ENCODE data around the gene LPO. TPM values are rescaled to one million over a fixed set of nuclear protein-coding genes. Genes with fewer than 3 reads are reported as not detected.

LPO gene
- total RNA-seq, 1 experiment from 2014 or later: 0.20 TPM

DNA sequence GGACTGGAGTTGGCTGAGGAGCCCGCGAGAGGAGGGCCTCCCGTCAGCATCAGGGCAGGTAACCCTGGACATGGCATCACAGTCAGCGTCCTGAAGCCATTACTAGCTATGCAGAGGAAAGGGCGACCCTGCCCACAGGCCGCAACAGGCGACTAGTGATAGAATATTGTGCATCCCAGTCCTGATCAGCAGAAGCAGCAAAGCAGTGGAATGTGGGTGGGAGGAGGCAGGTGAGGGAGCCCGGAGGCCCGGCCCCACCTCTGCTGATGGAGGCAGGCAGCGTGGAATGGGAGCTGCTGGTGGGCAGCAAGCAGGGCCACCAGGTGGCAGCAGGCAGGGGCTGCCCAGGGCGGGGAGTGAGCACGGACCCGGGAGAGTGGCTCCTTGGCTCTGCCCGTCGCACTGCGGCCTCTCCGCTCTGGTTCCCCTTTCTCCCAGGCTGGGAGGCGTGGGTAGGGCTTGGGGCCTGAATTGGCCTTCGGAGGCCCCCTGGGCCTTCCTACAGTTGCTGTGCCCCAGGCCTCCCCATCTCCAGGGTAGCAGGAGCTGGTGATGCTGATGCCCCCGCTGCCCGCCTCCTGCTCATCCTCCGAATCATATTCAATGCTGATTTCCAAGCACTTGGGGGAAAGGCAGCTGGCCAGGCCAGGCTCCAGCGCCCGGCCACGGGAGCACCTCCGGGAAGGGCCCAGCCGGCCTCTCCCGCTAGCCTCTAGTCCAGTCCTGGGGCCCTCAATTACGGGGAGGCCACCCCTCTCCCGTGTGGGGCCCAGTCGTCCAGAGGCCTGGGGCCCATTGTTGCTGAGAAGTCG lies 70.0 kb downstream of the LPO start:
- no peak for TF ChIP-seq NFYB (CRISPR knock-in tag; conservative IDR thresholded peaks at IDR 0.05; ENCODE audit: low read depth)
- TF ChIP-seq E2F5 (CRISPR knock-in tag; IDR thresholded peaks at IDR 0.05): no peak
- ATAC-seq (peak; percentile 86), DNase-seq (ENCODE audit: low spot score) (peak; percentile 75)
- POLR2A ChIA-PET: interaction anchor here (0.7 to 0.9 kb wide), 4 partner anchors 23 to 169 kb away, joined by 3 read pairs; partner anchors contain the start of gene RNF43
- H3K27ac Mint-ChIP-seq: no peak overlapping the region
- H3K4me3 Mint-ChIP-seq: no peak overlapping the region
- no peaks in the 10 kb centered on the region; the same call in 1 of the 2 replicates for H3K27me3 Mint-ChIP-seq (ENCODE audit: low read depth)
- CTCF ChIA-PET: interaction anchor here (0.6 to 7.1 kb wide), 31 partner anchors 9 to 521 kb away, joined by 3 to 97 read pairs (median 5); partner anchors contain the start of genes HSF5, MKS1, RNF43 and SUPT4H1
- H3K4me1 Mint-ChIP-seq: peaks cover 13% of the 10 kb centered on the region
- H3K9me3 Mint-ChIP-seq: no peaks in the 10 kb centered on the region
- H3K36me3 Mint-ChIP-seq: no peaks in the 10 kb centered on the region

- ChIA-PET POLR2A (interaction anchor here (0.6 to 0.7 kb wide), 2 partner anchors 168 to 720 kb away, joined by 3 to 5 read pairs; no protein-coding TSS in a partner anchor), CTCF (interaction anchor here (0.7 to 7.1 kb wide), 18 partner anchors 8 to 179 kb away, joined by 3 to 97 read pairs (median 9); partner anchors contain the start of genes HSF5, RNF43, SUPT4H1 and TSPOAP1)
- Mint-ChIP-seq H3K9me3 (no peaks in the 10 kb centered on the region), H3K27me3 (ENCODE audit: low read depth) (no peaks in the 10 kb centered on the region; the same call in 1 of the 2 replicates), H3K27ac (no peak overlapping the region), H3K36me3 (no peaks in the 10 kb centered on the region), H3K4me1 (peaks cover 7% of the 10 kb centered on the region), H3K4me3 (no peak overlapping the region)
- TF ChIP-seq, protein P1, sequence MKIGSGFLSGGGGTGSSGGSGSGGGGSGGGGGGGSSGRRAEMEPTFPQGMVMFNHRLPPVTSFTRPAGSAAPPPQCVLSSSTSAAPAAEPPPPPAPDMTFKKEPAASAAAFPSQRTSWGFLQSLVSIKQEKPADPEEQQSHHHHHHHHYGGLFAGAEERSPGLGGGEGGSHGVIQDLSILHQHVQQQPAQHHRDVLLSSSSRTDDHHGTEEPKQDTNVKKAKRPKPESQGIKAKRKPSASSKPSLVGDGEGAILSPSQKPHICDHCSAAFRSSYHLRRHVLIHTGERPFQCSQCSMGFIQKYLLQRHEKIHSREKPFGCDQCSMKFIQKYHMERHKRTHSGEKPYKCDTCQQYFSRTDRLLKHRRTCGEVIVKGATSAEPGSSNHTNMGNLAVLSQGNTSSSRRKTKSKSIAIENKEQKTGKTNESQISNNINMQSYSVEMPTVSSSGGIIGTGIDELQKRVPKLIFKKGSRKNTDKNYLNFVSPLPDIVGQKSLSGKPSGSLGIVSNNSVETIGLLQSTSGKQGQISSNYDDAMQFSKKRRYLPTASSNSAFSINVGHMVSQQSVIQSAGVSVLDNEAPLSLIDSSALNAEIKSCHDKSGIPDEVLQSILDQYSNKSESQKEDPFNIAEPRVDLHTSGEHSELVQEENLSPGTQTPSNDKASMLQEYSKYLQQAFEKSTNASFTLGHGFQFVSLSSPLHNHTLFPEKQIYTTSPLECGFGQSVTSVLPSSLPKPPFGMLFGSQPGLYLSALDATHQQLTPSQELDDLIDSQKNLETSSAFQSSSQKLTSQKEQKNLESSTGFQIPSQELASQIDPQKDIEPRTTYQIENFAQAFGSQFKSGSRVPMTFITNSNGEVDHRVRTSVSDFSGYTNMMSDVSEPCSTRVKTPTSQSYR (CRISPR knock-in tag; IDR thresholded peaks at IDR 0.05): no peak
- no peak for TF ChIP-seq E2F4 (CRISPR knock-in tag; IDR thresholded peaks at IDR 0.05; ENCODE audit: borderline replicate concordance, low read depth)
- DNase-seq (ENCODE audit: low spot score) (no peak), ATAC-seq (no peak)
These were observed 70.9 kb downstream of the LPO start for GRCh38 chr17:58308985-58309917.

GRCh38 chr17:58309918-58310259 lies 71.5 kb downstream of the LPO start:
- CTCF ChIA-PET: interaction anchor here (1.2 to 7.1 kb wide), 4 partner anchors 7 to 137 kb away, joined by 3 to 97 read pairs (median 10); partner anchors contain the start of gene SUPT4H1
- peaks cover 5% of the 10 kb centered on the region for H3K4me1 Mint-ChIP-seq
- TF ChIP-seq FOXP4 (CRISPR knock-in tag; IDR thresholded peaks at IDR 0.05) (no peak), NR1H2 (CRISPR knock-in tag; IDR thresholded peaks at IDR 0.05) (no peak), SMAD3 (CRISPR knock-in tag; IDR thresholded peaks at IDR 0.05; ENCODE audit: borderline replicate concordance) (no peak), ZNF425 (CRISPR knock-in tag; conservative IDR thresholded peaks at IDR 0.05) (no peak), FOXJ3 (CRISPR knock-in tag; IDR thresholded peaks at IDR 0.05; ENCODE audit: borderline replicate concordance) (no peak), ATF1 (CRISPR knock-in tag; IDR thresholded peaks at IDR 0.05) (no peak), OVOL2 (CRISPR knock-in tag; IDR thresholded peaks at IDR 0.05; ENCODE audit: borderline replicate concordance) (no peak), EMX1 (CRISPR knock-in tag; IDR thresholded peaks at IDR 0.05) (no peak), MYBL2 (CRISPR knock-in tag; IDR thresholded peaks at IDR 0.05) (no peak)
- TF ChIP-seq, protein P2, sequence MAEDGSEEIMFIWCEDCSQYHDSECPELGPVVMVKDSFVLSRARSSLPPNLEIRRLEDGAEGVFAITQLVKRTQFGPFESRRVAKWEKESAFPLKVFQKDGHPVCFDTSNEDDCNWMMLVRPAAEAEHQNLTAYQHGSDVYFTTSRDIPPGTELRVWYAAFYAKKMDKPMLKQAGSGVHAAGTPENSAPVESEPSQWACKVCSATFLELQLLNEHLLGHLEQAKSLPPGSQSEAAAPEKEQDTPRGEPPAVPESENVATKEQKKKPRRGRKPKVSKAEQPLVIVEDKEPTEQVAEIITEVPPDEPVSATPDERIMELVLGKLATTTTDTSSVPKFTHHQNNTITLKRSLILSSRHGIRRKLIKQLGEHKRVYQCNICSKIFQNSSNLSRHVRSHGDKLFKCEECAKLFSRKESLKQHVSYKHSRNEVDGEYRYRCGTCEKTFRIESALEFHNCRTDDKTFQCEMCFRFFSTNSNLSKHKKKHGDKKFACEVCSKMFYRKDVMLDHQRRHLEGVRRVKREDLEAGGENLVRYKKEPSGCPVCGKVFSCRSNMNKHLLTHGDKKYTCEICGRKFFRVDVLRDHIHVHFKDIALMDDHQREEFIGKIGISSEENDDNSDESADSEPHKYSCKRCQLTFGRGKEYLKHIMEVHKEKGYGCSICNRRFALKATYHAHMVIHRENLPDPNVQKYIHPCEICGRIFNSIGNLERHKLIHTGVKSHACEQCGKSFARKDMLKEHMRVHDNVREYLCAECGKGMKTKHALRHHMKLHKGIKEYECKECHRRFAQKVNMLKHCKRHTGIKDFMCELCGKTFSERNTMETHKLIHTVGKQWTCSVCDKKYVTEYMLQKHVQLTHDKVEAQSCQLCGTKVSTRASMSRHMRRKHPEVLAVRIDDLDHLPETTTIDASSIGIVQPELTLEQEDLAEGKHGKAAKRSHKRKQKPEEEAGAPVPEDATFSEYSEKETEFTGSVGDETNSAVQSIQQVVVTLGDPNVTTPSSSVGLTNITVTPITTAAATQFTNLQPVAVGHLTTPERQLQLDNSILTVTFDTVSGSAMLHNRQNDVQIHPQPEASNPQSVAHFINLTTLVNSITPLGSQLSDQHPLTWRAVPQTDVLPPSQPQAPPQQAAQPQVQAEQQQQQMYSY (CRISPR knock-in tag; IDR thresholded peaks at IDR 0.05): no peak

More at GRCh38 chr17:58309918-58310259, 71.5 kb downstream of the LPO start:
- H3K36me3 Mint-ChIP-seq: no peaks in the 10 kb centered on the region
- H3K27ac Mint-ChIP-seq: no peak overlapping the region
- ATAC-seq (no peak), DNase-seq (ENCODE audit: low spot score) (no peak)
- no peaks in the 10 kb centered on the region; the same call in 1 of the 2 replicates for H3K27me3 Mint-ChIP-seq (ENCODE audit: low read depth)
- H3K9me3 Mint-ChIP-seq: no peaks in the 10 kb centered on the region
- no peak overlapping the region for H3K4me3 Mint-ChIP-seq
- POLR2A ChIA-PET: interaction anchor here (0.6 kb wide), 1 partner anchor 720 kb away, joined by 5 read pairs; no protein-coding TSS in a partner anchor
